Measurements from ENCODE around the gene OR8B4. TPM values are rescaled to one million over a fixed set of nuclear protein-coding genes. Genes with fewer than 3 reads are reported as not detected.

Gene OR8B4, protein sequence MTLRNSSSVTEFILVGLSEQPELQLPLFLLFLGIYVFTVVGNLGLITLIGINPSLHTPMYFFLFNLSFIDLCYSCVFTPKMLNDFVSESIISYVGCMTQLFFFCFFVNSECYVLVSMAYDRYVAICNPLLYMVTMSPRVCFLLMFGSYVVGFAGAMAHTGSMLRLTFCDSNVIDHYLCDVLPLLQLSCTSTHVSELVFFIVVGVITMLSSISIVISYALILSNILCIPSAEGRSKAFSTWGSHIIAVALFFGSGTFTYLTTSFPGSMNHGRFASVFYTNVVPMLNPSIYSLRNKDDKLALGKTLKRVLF
- total RNA-seq: not detected in 2 replicates

DNA sequence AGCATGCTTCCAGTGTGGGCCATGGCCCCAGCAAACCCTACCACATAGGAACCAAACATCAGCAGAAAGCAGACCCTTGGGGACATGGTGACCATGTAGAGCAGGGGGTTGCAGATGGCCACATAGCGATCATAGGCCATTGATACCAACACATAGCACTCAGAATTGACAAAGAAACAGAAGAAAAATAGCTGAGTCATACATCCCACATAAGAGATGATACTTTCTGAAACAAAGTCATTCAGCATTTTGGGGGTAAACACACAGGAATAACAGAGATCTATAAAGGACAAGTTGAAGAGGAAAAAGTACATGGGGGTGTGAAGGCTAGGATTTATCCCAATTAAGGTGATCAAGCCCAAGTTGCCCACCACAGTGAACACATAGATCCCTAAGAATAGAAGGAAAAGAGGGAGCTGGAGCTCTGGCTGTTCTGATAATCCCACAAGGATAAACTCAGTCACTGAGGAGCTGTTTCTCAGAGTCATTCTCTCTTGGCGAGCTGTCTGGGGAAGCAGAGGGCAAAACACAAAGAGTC lies at the start of gene OR8B4:
TSS of gene OR8B4 (minus strand) at position 488 of the 538 bp plus-strand sequence. CDS start at position 488, 0 bp downstream.
- Histone ChIP-seq H3K4me1 (ENCODE audit: insufficient read depth, low read length) (no peaks in the 10 kb centered on the region), H3K4me2 (ENCODE audit: insufficient read depth, low read length) (no peak within 1 kb of the TSS), H3K27ac (ENCODE audit: low read depth, low read length) (no peak within 1 kb of the TSS), H4K20me1 (ENCODE audit: insufficient read depth, low read length) (no peaks in the 10 kb centered on the region), H3K79me2 (ENCODE audit: insufficient read depth, low read length) (no peaks in the 10 kb centered on the region), H2AFZ (ENCODE audit: low read length) (no peak within 1 kb of the TSS), H3K36me3 (ENCODE audit: insufficient read depth, low read length) (no peaks in the 10 kb centered on the region), H3K27me3 (ENCODE audit: insufficient read depth, low read length) (no peaks in the 10 kb centered on the region), H3K9me3 (ENCODE audit: low read depth, low read length) (no peaks in the 10 kb centered on the region), H3K4me3 (ENCODE audit: insufficient read depth, low read length) (no peak within 1 kb of the TSS)
- TF ChIP-seq, protein P1, sequence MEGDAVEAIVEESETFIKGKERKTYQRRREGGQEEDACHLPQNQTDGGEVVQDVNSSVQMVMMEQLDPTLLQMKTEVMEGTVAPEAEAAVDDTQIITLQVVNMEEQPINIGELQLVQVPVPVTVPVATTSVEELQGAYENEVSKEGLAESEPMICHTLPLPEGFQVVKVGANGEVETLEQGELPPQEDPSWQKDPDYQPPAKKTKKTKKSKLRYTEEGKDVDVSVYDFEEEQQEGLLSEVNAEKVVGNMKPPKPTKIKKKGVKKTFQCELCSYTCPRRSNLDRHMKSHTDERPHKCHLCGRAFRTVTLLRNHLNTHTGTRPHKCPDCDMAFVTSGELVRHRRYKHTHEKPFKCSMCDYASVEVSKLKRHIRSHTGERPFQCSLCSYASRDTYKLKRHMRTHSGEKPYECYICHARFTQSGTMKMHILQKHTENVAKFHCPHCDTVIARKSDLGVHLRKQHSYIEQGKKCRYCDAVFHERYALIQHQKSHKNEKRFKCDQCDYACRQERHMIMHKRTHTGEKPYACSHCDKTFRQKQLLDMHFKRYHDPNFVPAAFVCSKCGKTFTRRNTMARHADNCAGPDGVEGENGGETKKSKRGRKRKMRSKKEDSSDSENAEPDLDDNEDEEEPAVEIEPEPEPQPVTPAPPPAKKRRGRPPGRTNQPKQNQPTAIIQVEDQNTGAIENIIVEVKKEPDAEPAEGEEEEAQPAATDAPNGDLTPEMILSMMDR (IDR thresholded peaks at IDR 0.05; ENCODE audit: extremely low read depth, low read depth, low read length): no peak
- DNase-seq (ENCODE audit: insufficient read length, low spot score, missing footprints): no peak

DNA sequence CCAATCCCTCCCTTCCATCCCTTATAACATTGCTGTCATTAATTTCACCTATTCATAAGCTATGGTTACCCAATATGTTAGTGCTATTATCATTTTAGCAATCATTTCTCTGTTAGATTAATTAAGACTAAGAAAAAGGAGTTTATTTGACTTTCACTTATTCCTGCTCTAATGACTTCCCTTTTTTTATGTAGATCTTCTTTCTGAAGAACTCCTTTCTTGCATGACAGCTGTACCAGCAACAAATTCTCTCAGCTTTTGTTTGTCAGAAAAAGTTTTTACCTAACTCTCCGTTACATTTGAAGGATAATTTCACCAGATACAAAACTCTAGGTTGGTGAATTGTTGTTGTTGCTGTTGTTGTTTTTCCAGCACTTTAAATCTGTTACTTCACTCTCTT lies 49.4 kb upstream of the OR8B4 start:
- Histone ChIP-seq H4K20me1 (ENCODE audit: insufficient read depth, low read length) (no peaks in the 10 kb centered on the region), H3K36me3 (ENCODE audit: insufficient read depth, low read length) (no peaks in the 10 kb centered on the region), H3K4me2 (ENCODE audit: insufficient read depth, low read length) (no peak overlapping the region), H3K4me3 (ENCODE audit: insufficient read depth, low read length) (no peak overlapping the region), H3K27ac (ENCODE audit: low read depth, low read length) (no peak overlapping the region), H3K79me2 (ENCODE audit: insufficient read depth, low read length) (no peaks in the 10 kb centered on the region), H3K27me3 (ENCODE audit: insufficient read depth, low read length) (no peaks in the 10 kb centered on the region), H2AFZ (ENCODE audit: low read length) (no peak overlapping the region), H3K4me1 (ENCODE audit: insufficient read depth, low read length) (no peaks in the 10 kb centered on the region), H3K9me3 (ENCODE audit: low read depth, low read length) (no peaks in the 10 kb centered on the region)
- no peak for DNase-seq (ENCODE audit: insufficient read length, low spot score, missing footprints)
- TF ChIP-seq, protein P1 (IDR thresholded peaks at IDR 0.05; ENCODE audit: extremely low read depth, low read depth, low read length): no peak

DNA sequence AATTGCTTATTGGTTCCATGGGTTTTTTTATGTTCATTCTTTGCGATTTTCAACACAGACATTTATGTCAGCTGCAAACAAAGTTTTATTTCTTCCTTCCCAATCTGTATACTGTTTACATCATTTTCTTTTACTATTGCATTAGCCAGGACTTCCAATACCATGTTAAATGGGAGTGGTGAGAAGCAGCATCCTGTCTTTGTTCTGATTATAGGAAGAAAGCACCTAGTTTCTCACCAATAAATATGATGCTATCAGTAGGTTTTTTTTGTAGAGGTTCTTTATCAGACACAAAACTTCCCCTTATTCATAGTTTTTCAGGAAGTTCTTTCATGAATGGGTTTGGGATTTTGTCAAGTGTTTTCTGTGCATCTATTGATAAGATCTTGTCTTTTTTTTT lies 48.8 kb upstream of the OR8B4 start:
- Histone ChIP-seq H3K27me3 (ENCODE audit: insufficient read depth, low read length) (no peaks in the 10 kb centered on the region), H4K20me1 (ENCODE audit: insufficient read depth, low read length) (no peaks in the 10 kb centered on the region), H2AFZ (ENCODE audit: low read length) (no peak overlapping the region), H3K4me2 (ENCODE audit: insufficient read depth, low read length) (no peak overlapping the region), H3K4me3 (ENCODE audit: insufficient read depth, low read length) (no peak overlapping the region), H3K4me1 (ENCODE audit: insufficient read depth, low read length) (no peaks in the 10 kb centered on the region), H3K36me3 (ENCODE audit: insufficient read depth, low read length) (no peaks in the 10 kb centered on the region), H3K27ac (ENCODE audit: low read depth, low read length) (no peak overlapping the region), H3K9me3 (ENCODE audit: low read depth, low read length) (no peaks in the 10 kb centered on the region), H3K79me2 (ENCODE audit: insufficient read depth, low read length) (no peaks in the 10 kb centered on the region)
- TF ChIP-seq, protein P1 (IDR thresholded peaks at IDR 0.05; ENCODE audit: extremely low read depth, low read depth, low read length): no peak
- DNase-seq (ENCODE audit: insufficient read length, low spot score, missing footprints): no peak

DNA sequence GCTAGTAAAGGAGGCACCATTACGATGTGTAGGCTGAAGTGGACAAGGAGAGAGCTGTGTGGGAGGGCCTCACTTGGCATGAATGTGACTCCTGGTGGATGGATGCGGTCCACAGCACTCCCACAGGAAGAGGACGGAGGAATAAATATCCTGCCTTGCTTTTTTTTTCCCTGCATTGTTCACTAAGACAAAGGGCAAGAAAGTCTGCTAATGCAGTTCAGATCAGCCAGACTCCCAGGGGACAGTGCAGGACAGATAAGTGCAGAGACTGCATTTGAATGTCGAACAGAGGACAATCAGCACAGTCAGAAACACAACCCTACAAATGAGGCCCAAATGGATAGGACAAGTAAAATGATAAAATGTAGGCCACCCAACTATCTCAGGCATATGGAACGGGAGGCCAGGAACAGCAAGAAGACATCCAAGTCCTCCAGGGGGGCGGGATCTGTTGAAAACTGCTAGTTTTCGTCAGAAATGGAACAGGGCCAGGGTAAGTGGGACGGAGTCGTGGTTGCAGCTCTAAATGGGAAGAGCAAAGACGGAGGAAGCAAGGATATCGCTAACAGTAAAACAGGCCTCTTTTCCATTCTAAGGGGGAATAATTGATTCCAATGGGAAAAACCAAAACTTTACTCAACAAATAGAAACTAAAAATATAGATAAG lies 46.0 kb upstream of the OR8B4 start:
- Histone ChIP-seq H3K36me3 (ENCODE audit: insufficient read depth, low read length) (no peaks in the 10 kb centered on the region), H3K4me3 (ENCODE audit: insufficient read depth, low read length) (no peak overlapping the region), H4K20me1 (ENCODE audit: insufficient read depth, low read length) (no peaks in the 10 kb centered on the region), H3K4me2 (ENCODE audit: insufficient read depth, low read length) (no peak overlapping the region), H3K79me2 (ENCODE audit: insufficient read depth, low read length) (no peaks in the 10 kb centered on the region), H3K27ac (ENCODE audit: low read depth, low read length) (no peak overlapping the region), H3K9me3 (ENCODE audit: low read depth, low read length) (no peaks in the 10 kb centered on the region), H3K27me3 (ENCODE audit: insufficient read depth, low read length) (no peaks in the 10 kb centered on the region), H2AFZ (ENCODE audit: low read length) (no peak overlapping the region), H3K4me1 (ENCODE audit: insufficient read depth, low read length) (no peaks in the 10 kb centered on the region)
- DNase-seq (ENCODE audit: insufficient read length, low spot score, missing footprints): no peak
- TF ChIP-seq, protein P1 (IDR thresholded peaks at IDR 0.05; ENCODE audit: extremely low read depth, low read depth, low read length): no peak
